ENCODE data around the gene PAWR. TPM values are rescaled to one million over a fixed set of nuclear protein-coding genes. Genes with fewer than 3 reads are reported as not detected.
A peak's percentile ranks its signal among the peaks of the same experiment; 100 is the strongest.

The PAWR gene
- total and polyA plus RNA-seq, 2 experiments from 2014 or later: 54.4 to 62.6 TPM

- in situ Hi-C loops (cut with MboI): no loop called here
- Histone ChIP-seq H3K4me1 (ENCODE audit: insufficient read depth) (no peaks in the 10 kb centered on the region), H3F3A (ENCODE audit: insufficient read depth) (peaks cover 8% of the 10 kb centered on the region; the same call in 1 of the 2 replicates), H3K36me3 (ENCODE audit: low read depth) (peaks cover 32% of the 10 kb centered on the region), H3K27ac (no peak overlapping the region), H3K9me2 (ENCODE audit: insufficient read depth) (no peaks in the 10 kb centered on the region), H4K20me1 (ENCODE audit: insufficient read depth) (no peaks in the 10 kb centered on the region), H3K27me3 (replicated peaks; ENCODE audit: insufficient read depth) (no peaks in the 10 kb centered on the region), H3K79me2 (ENCODE audit: insufficient read depth) (peaks cover 68% of the 10 kb centered on the region), H2AFZ (no peak overlapping the region), H3K4me2 (ENCODE audit: unreplicated experiment) (no peak overlapping the region), H3K4me3 (no peak overlapping the region), H3K9me3 (ENCODE audit: low read depth) (no peaks in the 10 kb centered on the region), H3K9ac (no peak overlapping the region)
- no peak for TF ChIP-seq EZH2 (IDR thresholded peaks at IDR 0.05; ENCODE audit: insufficient read depth, poor library complexity, severe bottlenecking)
- no peak for TF ChIP-seq EZH2phosphoT487 (IDR thresholded peaks at IDR 0.05; ENCODE audit: insufficient read depth, low read depth)
- 84 to 88% methylated on average over 4 of the region's 4 CpGs for WGBS, 2 experiments (ENCODE audit: low coverage in 1 of 2, low lambda C conversion rate in 2 of 2, missing lambda C conversion rate in 2 of 2)
- no peak for DNase-seq
These were observed 95.5 kb downstream of the PAWR start for GRCh38 chr12:79595273-79595672.

DNA sequence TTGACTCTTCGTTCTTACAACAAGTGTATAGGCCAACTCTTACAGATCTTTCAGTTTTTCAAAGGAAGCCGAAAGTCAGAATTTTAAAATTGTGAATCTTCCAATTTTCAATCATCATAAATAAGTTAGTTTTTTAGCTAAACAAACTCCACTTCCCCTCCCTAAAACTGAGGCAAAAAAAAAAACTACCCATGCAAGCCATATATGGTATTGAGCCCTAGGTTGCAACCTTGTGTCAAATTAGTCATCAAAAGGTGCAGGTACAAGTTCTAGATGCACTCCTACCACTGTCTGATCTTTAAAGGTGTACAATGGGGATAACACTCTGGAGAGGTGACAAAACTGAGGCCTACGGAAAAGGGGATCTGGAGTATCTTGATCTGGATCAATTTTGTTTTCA, 97.9 kb downstream of the PAWR start:
- Histone ChIP-seq H3K9ac (no peak overlapping the region), H3K27me3 (replicated peaks; ENCODE audit: insufficient read depth) (no peaks in the 10 kb centered on the region), H3K9me3 (ENCODE audit: low read depth) (no peaks in the 10 kb centered on the region), H3K4me3 (no peak overlapping the region), H3K27ac (no peak overlapping the region), H3K79me2 (ENCODE audit: insufficient read depth) (peaks cover 54% of the 10 kb centered on the region), H3K4me1 (ENCODE audit: insufficient read depth) (no peaks in the 10 kb centered on the region), H3K36me3 (ENCODE audit: low read depth) (peaks cover 41% of the 10 kb centered on the region), H3F3A (ENCODE audit: insufficient read depth) (peaks cover 10% of the 10 kb centered on the region), H3K4me2 (ENCODE audit: unreplicated experiment) (no peak overlapping the region), H2AFZ (no peak overlapping the region), H3K9me2 (ENCODE audit: insufficient read depth) (no peaks in the 10 kb centered on the region), H4K20me1 (ENCODE audit: insufficient read depth) (no peaks in the 10 kb centered on the region)
- no peak for TF ChIP-seq EZH2phosphoT487 (IDR thresholded peaks at IDR 0.05; ENCODE audit: insufficient read depth, low read depth)
- no peak for TF ChIP-seq EZH2 (IDR thresholded peaks at IDR 0.05; ENCODE audit: insufficient read depth, poor library complexity, severe bottlenecking)
- in situ Hi-C loops (cut with MboI): no loop called here
- 81% methylated on average over 3 of the region's 3 CpGs for WGBS, 2 experiments (ENCODE audit: low coverage in 1 of 2, low lambda C conversion rate in 2 of 2, missing lambda C conversion rate in 2 of 2)
- no peak for DNase-seq

- Histone ChIP-seq H3K4me2 (ENCODE audit: unreplicated experiment) (no peak overlapping the region), H3K9me3 (ENCODE audit: low read depth) (no peaks in the 10 kb centered on the region), H3K9ac (no peak overlapping the region), H3K4me3 (no peak overlapping the region), H3K27ac (no peak overlapping the region), H3F3A (ENCODE audit: insufficient read depth) (peaks cover 10% of the 10 kb centered on the region), H3K27me3 (replicated peaks; ENCODE audit: insufficient read depth) (no peaks in the 10 kb centered on the region), H3K79me2 (ENCODE audit: insufficient read depth) (peaks cover 46% of the 10 kb centered on the region), H3K4me1 (ENCODE audit: insufficient read depth) (no peaks in the 10 kb centered on the region), H3K9me2 (ENCODE audit: insufficient read depth) (no peaks in the 10 kb centered on the region), H2AFZ (no peak overlapping the region), H4K20me1 (ENCODE audit: insufficient read depth) (no peaks in the 10 kb centered on the region), H3K36me3 (ENCODE audit: low read depth) (peaks cover 47% of the 10 kb centered on the region)
- in situ Hi-C loops (cut with MboI): no loop called here
- WGBS, 2 experiments (ENCODE audit: low coverage in 1 of 2, low lambda C conversion rate in 2 of 2, missing lambda C conversion rate in 2 of 2): 90 to 94% methylated on average over 1 of the region's 1 CpG
- peak; percentile 9 for DNase-seq
- TF ChIP-seq EZH2 (IDR thresholded peaks at IDR 0.05; ENCODE audit: insufficient read depth, poor library complexity, severe bottlenecking) (no peak), EZH2phosphoT487 (IDR thresholded peaks at IDR 0.05; ENCODE audit: insufficient read depth, low read depth) (no peak)
These were observed 98.8 kb downstream of the PAWR start for GRCh38 chr12:79591988-79592387.

- in situ Hi-C loops (cut with MboI): no loop called here
- no peak for DNase-seq
- peaks cover 35% of the 10 kb centered on the region for H3K79me2 ChIP-seq (ENCODE audit: insufficient read depth)
- H3K4me3 ChIP-seq: no peak overlapping the region
- no peaks in the 10 kb centered on the region for H3K4me1 ChIP-seq (ENCODE audit: insufficient read depth)
- H3K27me3 ChIP-seq (replicated peaks; ENCODE audit: insufficient read depth): no peaks in the 10 kb centered on the region
- TF ChIP-seq EZH2phosphoT487 (IDR thresholded peaks at IDR 0.05; ENCODE audit: insufficient read depth, low read depth) (no peak), EZH2 (IDR thresholded peaks at IDR 0.05; ENCODE audit: insufficient read depth, poor library complexity, severe bottlenecking) (no peak)
- no peak overlapping the region for H3K9ac ChIP-seq
- peaks cover 17% of the 10 kb centered on the region for H3F3A ChIP-seq (ENCODE audit: insufficient read depth)
- H2AFZ ChIP-seq: no peak overlapping the region
- H3K9me2 ChIP-seq (ENCODE audit: insufficient read depth): no peaks in the 10 kb centered on the region
- H3K9me3 ChIP-seq (ENCODE audit: low read depth): no peaks in the 10 kb centered on the region
- 90 to 100% methylated on average over 2 of the region's 2 CpGs for WGBS, 2 experiments (ENCODE audit: low coverage in 1 of 2, low lambda C conversion rate in 2 of 2, missing lambda C conversion rate in 2 of 2)
- H3K27ac ChIP-seq: no peak overlapping the region
- H3K36me3 ChIP-seq (ENCODE audit: low read depth): peaks cover 55% of the 10 kb centered on the region
- no peaks in the 10 kb centered on the region for H4K20me1 ChIP-seq (ENCODE audit: insufficient read depth)
- no peak overlapping the region for H3K4me2 ChIP-seq (ENCODE audit: unreplicated experiment)
These were observed 100.0 kb downstream of the PAWR start for GRCh38 chr12:79590751-79591150.

- WGBS, 2 experiments (ENCODE audit: low coverage in 1 of 2, low lambda C conversion rate in 2 of 2, missing lambda C conversion rate in 2 of 2): 94 to 95% methylated on average over 1 of the region's 1 CpG
- H3K4me3 ChIP-seq: no peak overlapping the region
- no peak overlapping the region for H3K27ac ChIP-seq
- peaks cover 46% of the 10 kb centered on the region for H3K36me3 ChIP-seq (ENCODE audit: low read depth)
- no peaks in the 10 kb centered on the region for H4K20me1 ChIP-seq (ENCODE audit: insufficient read depth)
- no peak for TF ChIP-seq EZH2phosphoT487 (IDR thresholded peaks at IDR 0.05; ENCODE audit: insufficient read depth, low read depth)
- no peak for TF ChIP-seq EZH2 (IDR thresholded peaks at IDR 0.05; ENCODE audit: insufficient read depth, poor library complexity, severe bottlenecking)
- no peak overlapping the region for H3K4me2 ChIP-seq (ENCODE audit: unreplicated experiment)
- DNase-seq: no peak
- no peaks in the 10 kb centered on the region for H3K4me1 ChIP-seq (ENCODE audit: insufficient read depth)
- H3K9ac ChIP-seq: no peak overlapping the region
- H3K79me2 ChIP-seq (ENCODE audit: insufficient read depth): peaks cover 6% of the 10 kb centered on the region; the same call in 1 of the 2 replicates
- in situ Hi-C loops (cut with MboI): no loop called here
- H2AFZ ChIP-seq: no peak overlapping the region
- H3K27me3 ChIP-seq (replicated peaks; ENCODE audit: insufficient read depth): no peaks in the 10 kb centered on the region
- H3K9me3 ChIP-seq (ENCODE audit: low read depth): no peaks in the 10 kb centered on the region
- peaks cover 17% of the 10 kb centered on the region for H3F3A ChIP-seq (ENCODE audit: insufficient read depth)
- H3K9me2 ChIP-seq (ENCODE audit: insufficient read depth): no peaks in the 10 kb centered on the region
These were observed 103.4 kb downstream of the PAWR start for GRCh38 chr12:79587368-79587767.
